ENCODE measurements around the gene HPD.

The HPD gene

GRCh38 chr12:121839993-121840761, 18.5 kb downstream of the HPD start:
- no peaks in the 10 kb centered on the region for H3K79me2 ChIP-seq (ENCODE audit: low read length)
- TF ChIP-seq EZH2 (optimal IDR thresholded peaks at IDR 0.05; ENCODE audit: low read depth, low read length) (no peak), EZH2phosphoT487 (IDR thresholded peaks at IDR 0.05; ENCODE audit: low read length) (no peak)
- TF ChIP-seq, protein P1, sequence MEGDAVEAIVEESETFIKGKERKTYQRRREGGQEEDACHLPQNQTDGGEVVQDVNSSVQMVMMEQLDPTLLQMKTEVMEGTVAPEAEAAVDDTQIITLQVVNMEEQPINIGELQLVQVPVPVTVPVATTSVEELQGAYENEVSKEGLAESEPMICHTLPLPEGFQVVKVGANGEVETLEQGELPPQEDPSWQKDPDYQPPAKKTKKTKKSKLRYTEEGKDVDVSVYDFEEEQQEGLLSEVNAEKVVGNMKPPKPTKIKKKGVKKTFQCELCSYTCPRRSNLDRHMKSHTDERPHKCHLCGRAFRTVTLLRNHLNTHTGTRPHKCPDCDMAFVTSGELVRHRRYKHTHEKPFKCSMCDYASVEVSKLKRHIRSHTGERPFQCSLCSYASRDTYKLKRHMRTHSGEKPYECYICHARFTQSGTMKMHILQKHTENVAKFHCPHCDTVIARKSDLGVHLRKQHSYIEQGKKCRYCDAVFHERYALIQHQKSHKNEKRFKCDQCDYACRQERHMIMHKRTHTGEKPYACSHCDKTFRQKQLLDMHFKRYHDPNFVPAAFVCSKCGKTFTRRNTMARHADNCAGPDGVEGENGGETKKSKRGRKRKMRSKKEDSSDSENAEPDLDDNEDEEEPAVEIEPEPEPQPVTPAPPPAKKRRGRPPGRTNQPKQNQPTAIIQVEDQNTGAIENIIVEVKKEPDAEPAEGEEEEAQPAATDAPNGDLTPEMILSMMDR (IDR thresholded peaks at IDR 0.05; ENCODE audit: low read length): no peak
- no peaks in the 10 kb centered on the region for H3K9me3 ChIP-seq (replicated peaks; ENCODE audit: insufficient read depth, low read length)
- peak overlapping the region; percentile 71 for H3K4me3 ChIP-seq (ENCODE audit: low read length)
- peak overlapping the region; percentile 77 for H3K4me2 ChIP-seq (ENCODE audit: low read depth, low read length)
- H2AFZ ChIP-seq (ENCODE audit: low read length): peak overlapping the region; percentile 53; the same call in 1 of the 2 replicates
- H3K4me1 ChIP-seq (ENCODE audit: low read length): no peaks in the 10 kb centered on the region
- no peaks in the 10 kb centered on the region for H3K27me3 ChIP-seq (replicated peaks; ENCODE audit: insufficient read depth, low read length)
- no peaks in the 10 kb centered on the region for H3K9me2 ChIP-seq (replicated peaks; ENCODE audit: insufficient read depth, low read length)
- no peaks in the 10 kb centered on the region for H3F3A ChIP-seq (ENCODE audit: insufficient read depth, low read length)
- no peak for DNase-seq
- peak overlapping the region; percentile 52; the same call in 1 of the 2 replicates for H3K9ac ChIP-seq (ENCODE audit: low read length)
- no peaks in the 10 kb centered on the region for H4K20me1 ChIP-seq (ENCODE audit: insufficient read depth, low read length)
- no peaks in the 10 kb centered on the region for H3K36me3 ChIP-seq (replicated peaks; ENCODE audit: insufficient read depth, low read length)
- H3K27ac ChIP-seq (ENCODE audit: low read length): no peak overlapping the region

DNA sequence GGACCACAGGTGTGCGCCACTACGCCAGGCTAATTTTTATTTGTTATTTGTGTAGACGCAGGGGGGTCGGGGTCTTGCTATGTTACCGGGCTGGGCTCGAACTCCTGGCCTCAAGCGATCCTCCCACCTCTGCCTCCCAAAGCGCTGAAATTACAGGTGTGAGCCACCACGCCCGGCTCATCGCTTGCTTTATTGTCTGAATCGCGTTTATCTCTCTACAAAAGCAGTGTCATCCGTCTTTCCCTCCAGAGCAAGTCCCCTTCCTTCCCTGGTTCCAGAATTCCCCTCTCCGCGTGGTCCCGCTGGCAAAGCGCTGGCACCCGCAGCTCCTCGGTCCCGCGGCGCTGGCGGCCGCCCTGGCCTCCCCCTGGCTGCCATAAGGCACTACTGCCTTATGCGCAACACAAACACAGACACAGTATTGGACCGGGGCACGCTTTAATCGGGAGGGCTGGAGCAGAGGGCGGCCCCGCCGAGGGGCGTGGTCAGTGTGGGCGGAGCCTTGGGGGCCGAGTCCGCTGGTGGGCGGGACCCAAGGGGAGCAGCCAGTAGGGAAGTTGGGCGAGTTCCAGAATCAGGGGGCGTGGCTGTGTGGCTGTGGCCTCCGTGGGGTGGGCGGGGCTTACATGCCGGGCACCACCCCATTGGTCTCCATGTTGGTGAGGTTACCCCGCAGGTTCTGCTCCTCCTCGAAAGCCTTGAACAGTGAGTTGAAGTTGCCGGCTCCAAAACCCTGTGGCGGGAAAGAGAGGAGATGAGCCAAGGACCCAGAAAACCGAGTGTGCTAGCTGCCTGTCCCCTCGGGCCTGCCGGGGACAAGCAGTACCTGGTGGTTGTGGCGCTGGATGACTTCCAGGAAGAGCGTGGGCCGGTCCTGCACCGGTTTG, 19.3 kb downstream of the HPD start:
- Histone ChIP-seq H3K36me3 (replicated peaks; ENCODE audit: insufficient read depth, low read length) (no peaks in the 10 kb centered on the region), H3K4me2 (ENCODE audit: low read depth, low read length) (peak overlapping the region; percentile 77), H3K27me3 (replicated peaks; ENCODE audit: insufficient read depth, low read length) (no peaks in the 10 kb centered on the region), H3K4me1 (ENCODE audit: low read length) (no peaks in the 10 kb centered on the region), H3K9me3 (replicated peaks; ENCODE audit: insufficient read depth, low read length) (no peaks in the 10 kb centered on the region), H3K9ac (ENCODE audit: low read length) (peak overlapping the region; percentile 52; the same call in 1 of the 2 replicates), H3K79me2 (ENCODE audit: low read length) (no peaks in the 10 kb centered on the region), H2AFZ (ENCODE audit: low read length) (peak overlapping the region; percentile 63; the same call in 1 of the 2 replicates), H4K20me1 (ENCODE audit: insufficient read depth, low read length) (no peaks in the 10 kb centered on the region), H3K9me2 (replicated peaks; ENCODE audit: insufficient read depth, low read length) (no peaks in the 10 kb centered on the region), H3K4me3 (ENCODE audit: low read length) (peak overlapping the region; percentile 71), H3K27ac (ENCODE audit: low read length) (no peak overlapping the region), H3F3A (ENCODE audit: insufficient read depth, low read length) (no peaks in the 10 kb centered on the region)
- TF ChIP-seq, protein P1 (IDR thresholded peaks at IDR 0.05; ENCODE audit: low read length): peak; percentile 22
- TF ChIP-seq EZH2 (optimal IDR thresholded peaks at IDR 0.05; ENCODE audit: low read depth, low read length) (no peak), EZH2phosphoT487 (IDR thresholded peaks at IDR 0.05; ENCODE audit: low read length) (no peak)
- DNase-seq: peak; percentile 91

DNA sequence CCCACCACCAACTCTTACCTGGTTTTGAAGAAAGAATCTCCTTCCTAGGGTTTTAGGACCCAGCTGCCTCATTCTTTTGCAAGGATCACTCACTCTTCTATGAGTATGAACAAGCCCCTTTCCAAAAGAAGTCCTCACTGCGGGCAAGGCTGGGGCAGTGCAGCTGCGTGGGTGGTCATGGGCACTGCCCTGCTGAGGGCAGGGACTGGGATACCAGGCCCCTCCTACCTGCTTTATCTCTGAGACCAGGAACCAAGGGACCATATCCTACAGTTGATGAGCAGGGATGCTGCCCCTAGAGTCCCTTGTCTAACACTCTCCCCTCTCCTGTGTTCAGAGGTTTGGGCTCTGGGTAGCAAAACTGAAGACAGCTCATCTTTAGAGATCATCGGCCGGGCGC, 20.5 kb downstream of the HPD start:
- H3K9me3 ChIP-seq (replicated peaks; ENCODE audit: insufficient read depth, low read length): no peaks in the 10 kb centered on the region
- no peaks in the 10 kb centered on the region for H3K27me3 ChIP-seq (replicated peaks; ENCODE audit: insufficient read depth, low read length)
- no peaks in the 10 kb centered on the region for H3K36me3 ChIP-seq (replicated peaks; ENCODE audit: insufficient read depth, low read length)
- no peaks in the 10 kb centered on the region for H3K4me1 ChIP-seq (ENCODE audit: low read length)
- TF ChIP-seq EZH2 (optimal IDR thresholded peaks at IDR 0.05; ENCODE audit: low read depth, low read length) (no peak), EZH2phosphoT487 (IDR thresholded peaks at IDR 0.05; ENCODE audit: low read length) (no peak)
- TF ChIP-seq, protein P1 (IDR thresholded peaks at IDR 0.05; ENCODE audit: low read length): no peak
- DNase-seq: no peak
- no peak overlapping the region for H3K4me3 ChIP-seq (ENCODE audit: low read length)
- no peak overlapping the region for H3K27ac ChIP-seq (ENCODE audit: low read length)
- H3K4me2 ChIP-seq (ENCODE audit: low read depth, low read length): no peak overlapping the region
- H3K9ac ChIP-seq (ENCODE audit: low read length): no peak overlapping the region
- no peaks in the 10 kb centered on the region for H3K79me2 ChIP-seq (ENCODE audit: low read length)
- no peak overlapping the region for H2AFZ ChIP-seq (ENCODE audit: low read length)
- no peaks in the 10 kb centered on the region for H4K20me1 ChIP-seq (ENCODE audit: insufficient read depth, low read length)
- H3K9me2 ChIP-seq (replicated peaks; ENCODE audit: insufficient read depth, low read length): no peaks in the 10 kb centered on the region
- no peaks in the 10 kb centered on the region for H3F3A ChIP-seq (ENCODE audit: insufficient read depth, low read length)
